OCI-LY7 (cell line): ENCODE measurements around the gene BUB3. TPM values are rescaled to one million over a fixed set of nuclear protein-coding genes. Genes with fewer than 3 reads are reported as not detected.

Experiments
- BruUV-seq: library from RNA; stranded (reverse); fragments of 400-500 nt; replicated peaks from 2 replicates; lab custom pipeline; 2021; lab: Mats Ljungman, UMichigan
- CTCF ChIA-PET: fragments of 300-600 bp; sonication (Branson Sonifier 250); formaldehyde crosslinking; loops from one replicate; lab custom pipeline; 2022; ENCODE audit warnings: antibody characterized with exemption; ENCODE audit not compliant: unreplicated experiment; lab: Charles Lee
- POLR2A ChIA-PET: fragments of 300-600 bp; sonication (Branson Sonifier 250); formaldehyde crosslinking; loops from one replicate; lab custom pipeline; 2022; ENCODE audit warnings: antibody characterized with exemption; lab: Charles Lee
- DNase-seq: peaks from one replicate; pipeline ENCODE4 v3.0.0-alpha.2; 2015; ENCODE audit warnings: low spot score
- H2AFZ ChIP-seq: fragments of 200-600 bp; sonication (generic), shearing (Covaris generic); 2 replicates; pipeline ENCODE4 v1.6.1; 2014; ENCODE audit warnings: mild to moderate bottlenecking, antibody characterized with exemption, low read length, moderate library complexity
- H3K27ac ChIP-seq: fragments of 200-600 bp; sonication (generic); 2 replicates; pipeline ENCODE4 v1.5.1; 2014; ENCODE audit warnings: mixed run types, low read depth, mild to moderate bottlenecking, moderate library complexity, low read length, inconsistent platforms; ENCODE audit not compliant: poor library complexity, severe bottlenecking
- H3K36me3 ChIP-seq: fragments of 200-600 bp; sonication (generic); 2 replicates; pipeline ENCODE4 v1.6.1; 2014; ENCODE audit warnings: mild to moderate bottlenecking, antibody characterized with exemption, low read length, moderate library complexity, mixed read lengths; ENCODE audit not compliant: insufficient read depth
- H3K4me1 ChIP-seq: fragments of 200-600 bp; sonication (generic); 2 replicates; pipeline ENCODE4 v1.5.1; 2014; ENCODE audit warnings: mild to moderate bottlenecking, low read length; ENCODE audit not compliant: insufficient read depth, poor library complexity, severe bottlenecking
- H3K4me2 ChIP-seq: fragments of 200-600 bp; sonication (generic); 2 replicates; pipeline ENCODE4 v1.6.1; 2014; ENCODE audit warnings: mild to moderate bottlenecking, low read length
- H3K4me3 ChIP-seq: fragments of 200-600 bp; sonication (generic); 2 replicates; pipeline ENCODE4 v1.5.1; 2014; ENCODE audit warnings: mild to moderate bottlenecking, low read depth, low read length; ENCODE audit not compliant: poor library complexity, severe bottlenecking
- H3K79me2 ChIP-seq: fragments of 200-600 bp; sonication (generic); 2 replicates; pipeline ENCODE4 v1.6.1; 2016; ENCODE audit warnings: low read depth, mild to moderate bottlenecking, low read length, moderate library complexity, mixed read lengths; ENCODE audit not compliant: insufficient read depth
- H3K9me2 ChIP-seq: fragments of 200-600 bp; sonication (generic); 2 replicates; pipeline ENCODE4 v1.6.1; 2016; ENCODE audit warnings: mild to moderate bottlenecking, low read length, mixed read lengths; ENCODE audit not compliant: insufficient read depth
- H3K9me3 ChIP-seq: fragments of 200-600 bp; sonication (generic); 2 replicates; pipeline ENCODE4 v1.6.1; 2014; ENCODE audit warnings: mild to moderate bottlenecking, mixed run types, low read length, mixed read lengths
- H4K20me1 ChIP-seq: fragments of 200-600 bp; sonication (generic); 2 replicates; pipeline ENCODE4 v1.6.1; 2014; ENCODE audit warnings: mild to moderate bottlenecking, antibody characterized with exemption, low read length, moderate library complexity, mixed read lengths; ENCODE audit not compliant: insufficient read depth
- EZH2phosphoT487 ChIP-seq: fragments of 200-600 bp; sonication (generic); IDR thresholded peaks from 2 replicates; pipeline ENCODE4 v1.6.1; 2018; ENCODE audit warnings: low read depth, borderline replicate concordance, mild to moderate bottlenecking, mixed run types, antibody characterized with exemption, low read length, moderate library complexity, mixed read lengths
- intact Hi-C: fragments of 100-400 bp; cut with micrococcal nuclease; formaldehyde crosslinking; loops from one replicate; pipeline ENCODE4 v1.10.0; 2022; ENCODE audit not compliant: unreplicated experiment
- total RNA-seq, 2 experiments: library from RNA; depleted of rRNA in 1 of 2; stranded (reverse); fragments of >200 nt in 1 of 2; shearing (Covaris generic) in 1 of 2; gene quantifications; 2 replicates each; pipeline ENCODE4 v1.2.3, GENCODE V29; 2014 to 2022
- TF ChIP-seq, protein P1 (sequence below): fragments of 200-600 bp; sonication (generic); conservative IDR thresholded peaks from 2 replicates; pipeline ENCODE4 v1.5.1; 2014; ENCODE audit warnings: mild to moderate bottlenecking, antibody characterized with exemption, low read length, moderate library complexity, mixed read lengths

The BUB3 gene
- total RNA-seq, 2 experiments from 2014 or later, result 312 to 526 TPM

DNA sequence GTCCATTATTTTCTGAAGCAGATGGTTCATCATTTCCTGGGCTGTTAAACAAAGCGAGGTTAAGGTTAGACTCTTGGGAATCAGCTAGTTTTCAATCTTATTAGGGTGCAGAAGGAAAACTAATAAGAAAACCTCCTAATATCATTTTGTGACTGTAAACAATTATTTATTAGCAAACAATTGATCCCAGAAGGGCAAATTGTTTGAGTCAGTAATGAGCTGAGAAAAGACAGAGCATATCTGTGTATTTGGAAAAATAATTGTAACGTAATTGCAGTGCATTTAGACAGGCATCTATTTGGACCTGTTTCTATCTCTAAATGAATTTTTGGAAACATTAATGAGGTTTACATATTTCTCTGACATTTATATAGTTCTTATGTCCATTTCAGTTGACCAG is 10.1 kb downstream of the BUB3 start:
- 0 out of 2 replicates have a peak overlapping the region, but pooled peaks have one; percentile 3 for H3K4me2 ChIP-seq
- peaks cover 27% of the 10 kb centered on the region for H3K4me1 ChIP-seq
- TF ChIP-seq, protein P1, sequence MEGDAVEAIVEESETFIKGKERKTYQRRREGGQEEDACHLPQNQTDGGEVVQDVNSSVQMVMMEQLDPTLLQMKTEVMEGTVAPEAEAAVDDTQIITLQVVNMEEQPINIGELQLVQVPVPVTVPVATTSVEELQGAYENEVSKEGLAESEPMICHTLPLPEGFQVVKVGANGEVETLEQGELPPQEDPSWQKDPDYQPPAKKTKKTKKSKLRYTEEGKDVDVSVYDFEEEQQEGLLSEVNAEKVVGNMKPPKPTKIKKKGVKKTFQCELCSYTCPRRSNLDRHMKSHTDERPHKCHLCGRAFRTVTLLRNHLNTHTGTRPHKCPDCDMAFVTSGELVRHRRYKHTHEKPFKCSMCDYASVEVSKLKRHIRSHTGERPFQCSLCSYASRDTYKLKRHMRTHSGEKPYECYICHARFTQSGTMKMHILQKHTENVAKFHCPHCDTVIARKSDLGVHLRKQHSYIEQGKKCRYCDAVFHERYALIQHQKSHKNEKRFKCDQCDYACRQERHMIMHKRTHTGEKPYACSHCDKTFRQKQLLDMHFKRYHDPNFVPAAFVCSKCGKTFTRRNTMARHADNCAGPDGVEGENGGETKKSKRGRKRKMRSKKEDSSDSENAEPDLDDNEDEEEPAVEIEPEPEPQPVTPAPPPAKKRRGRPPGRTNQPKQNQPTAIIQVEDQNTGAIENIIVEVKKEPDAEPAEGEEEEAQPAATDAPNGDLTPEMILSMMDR, result no peak
- no peak for TF ChIP-seq EZH2phosphoT487
- peaks cover 72% of the 10 kb centered on the region for H3K79me2 ChIP-seq
- no TSS peak for BruUV-seq
- no peak overlapping the region for H3K27ac ChIP-seq
- no peak overlapping the region for H2AFZ ChIP-seq
- DNase-seq, result no peak
- H4K20me1 ChIP-seq, result peaks cover 33% of the 10 kb centered on the region
- POLR2A ChIA-PET, result interaction anchor here (1.1 to 1.2 kb wide), 2 partner anchors 8 to 10 kb away, joined by 5 to 9 read pairs; partner anchors contain the start of gene BUB3
- H3K9me2 ChIP-seq, result no peaks in the 10 kb centered on the region
- intact Hi-C loops, result no loop called here
- no peaks in the 10 kb centered on the region for H3K9me3 ChIP-seq
- H3K4me3 ChIP-seq, result no peak overlapping the region
- CTCF ChIA-PET, result no interaction called here
- H3K36me3 ChIP-seq, result peaks cover 100% of the 10 kb centered on the region

DNA sequence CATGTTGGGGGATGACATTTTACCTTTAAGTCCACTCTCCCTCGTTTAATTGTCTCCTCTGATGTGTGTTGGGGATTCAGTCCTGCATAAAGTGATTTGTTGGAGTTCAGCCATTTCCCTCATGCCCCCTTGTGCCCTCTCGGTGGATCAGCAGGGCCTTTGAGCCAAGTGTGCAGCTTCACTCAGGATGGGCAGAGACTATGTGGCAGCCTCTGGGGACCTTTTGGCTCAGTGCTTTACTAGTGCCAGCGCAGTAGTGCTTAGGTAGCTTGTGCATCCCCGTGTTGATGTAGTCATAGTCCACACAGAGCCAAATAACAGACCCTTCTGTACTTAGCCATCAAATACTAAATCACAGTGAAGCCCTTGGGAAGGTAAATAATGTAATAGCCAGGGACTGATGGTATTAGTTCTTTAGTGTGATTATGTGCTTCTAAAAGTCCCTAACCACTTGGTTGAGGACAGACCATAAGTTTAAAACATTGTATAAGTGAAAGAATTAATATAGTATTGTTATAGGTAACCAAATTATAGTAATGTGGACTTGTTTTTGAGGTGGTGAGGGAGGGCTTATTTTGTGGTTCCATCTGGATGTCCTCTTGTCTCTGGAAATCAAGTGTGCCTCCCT is 11.4 kb downstream of the BUB3 start:
- Histone ChIP-seq H3K4me1 (peaks cover 15% of the 10 kb centered on the region), H3K4me2 (no peak overlapping the region), H2AFZ (no peak overlapping the region), H3K79me2 (peaks cover 59% of the 10 kb centered on the region), H3K9me2 (no peaks in the 10 kb centered on the region), H3K9me3 (no peaks in the 10 kb centered on the region), H4K20me1 (peaks cover 22% of the 10 kb centered on the region), H3K4me3 (no peak overlapping the region), H3K27ac (no peak overlapping the region), H3K36me3 (peaks cover 100% of the 10 kb centered on the region)
- TF ChIP-seq, protein P1, result peak; percentile 46; the same call in 1 of the 2 replicates
- no peak for TF ChIP-seq EZH2phosphoT487
- ChIA-PET POLR2A (interaction anchor here (1.2 kb wide), 1 partner anchor 9 kb away, joined by 9 read pairs; no protein-coding TSS in a partner anchor), CTCF (no interaction called here)
- DNase-seq, result no peak
- no TSS peak for BruUV-seq
- intact Hi-C loops, result no loop called here

GRCh38 chr10:123166618-123167017 is 12.4 kb downstream of the BUB3 start:
- H3K9me2 ChIP-seq, result no peaks in the 10 kb centered on the region
- TF ChIP-seq EZH2phosphoT487, result no peak
- TF ChIP-seq, protein P1, result no peak
- H3K9me3 ChIP-seq, result no peaks in the 10 kb centered on the region
- ChIA-PET POLR2A (interaction anchor here (0.8 to 1.0 kb wide), 2 partner anchors 194 to 222 kb away, joined by 3 read pairs; no protein-coding TSS in a partner anchor), CTCF (no interaction called here)
- no peak overlapping the region for H3K4me3 ChIP-seq
- intact Hi-C loops, result no loop called here
- H3K27ac ChIP-seq, result no peak overlapping the region
- H3K4me1 ChIP-seq, result peaks cover 4% of the 10 kb centered on the region
- H3K4me2 ChIP-seq, result no peak overlapping the region
- H2AFZ ChIP-seq, result no peak overlapping the region
- H3K36me3 ChIP-seq, result peaks cover 95% of the 10 kb centered on the region
- no TSS peak for BruUV-seq
- DNase-seq, result no peak
- H4K20me1 ChIP-seq, result peaks cover 15% of the 10 kb centered on the region; the same call in 1 of the 2 replicates
- H3K79me2 ChIP-seq, result peaks cover 49% of the 10 kb centered on the region; the same call in 1 of the 2 replicates
